GM12878 (cell line): Measurements from ENCODE around the gene IGF2R. TPM values are rescaled to one million over a fixed set of nuclear protein-coding genes. Genes with fewer than 3 reads are reported as not detected.

Experiments used
- CBX5 ChIP-seq: sonication (generic); IDR thresholded peaks from 2 replicates; pipeline ENCODE4 v1.6.1; 2016; ENCODE audit warnings: low read depth, moderate library complexity, mild to moderate bottlenecking, inconsistent platforms
- EZH2 ChIP-seq: IDR thresholded peaks from 2 replicates; pipeline ENCODE4 v1.6.1; 2012; ENCODE audit warnings: low read depth, mild to moderate bottlenecking, control low read depth, inconsistent platforms, low read length, borderline replicate concordance; ENCODE audit not compliant: control insufficient read depth
- FOXM1 ChIP-seq: IDR thresholded peaks from 2 replicates; pipeline ENCODE4 v1.6.1; 2012; ENCODE audit warnings: low read depth, mild to moderate bottlenecking, inconsistent platforms, low read length, moderate library complexity
- KAT2A ChIP-seq: conservative IDR thresholded peaks from 2 replicates; pipeline ENCODE4 v1.6.1; 2011; ENCODE audit warnings: low read depth, low read length; ENCODE audit not compliant: control insufficient read depth
- KDM1A ChIP-seq: fragments of 200-600 bp; sonication (generic); IDR thresholded peaks from 2 replicates; pipeline ENCODE4 v1.6.1; 2016; ENCODE audit warnings: borderline replicate concordance
- MEF2A ChIP-seq: IDR thresholded peaks from 2 replicates; pipeline ENCODE4 v1.6.1; 2011; ENCODE audit warnings: low read depth, mild to moderate bottlenecking, low read length, moderate library complexity; ENCODE audit not compliant: insufficient read depth
- NR2F1 ChIP-seq: fragments of 450-650 bp; conservative IDR thresholded peaks from 2 replicates; pipeline ENCODE4 v1.6.1; 2017; ENCODE audit warnings: mild to moderate bottlenecking
- USF2 ChIP-seq: IDR thresholded peaks from 2 replicates; pipeline ENCODE4 v1.6.1; 2011; ENCODE audit warnings: low read depth, low read length, improper control_type of control experiment, borderline replicate concordance
- ZBTB33 ChIP-seq: fragments of 450-650 bp; IDR thresholded peaks from 2 replicates; pipeline ENCODE4 v1.6.1; 2017; ENCODE audit warnings: mild to moderate bottlenecking
- polyA plus RNA-seq, 11 experiments: library from polyadenylated mRNA; depleted of rRNA in 4 of 11; unstranded in 6 of 11; stranded (reverse) in 5 of 11; fragments of >200 nt; fragmentation: Nextera tagmentation in 4 of 11; fragmentation: Illumina TruSeq in 1 of 11; extraction: Ambion mirVana in 4 of 11; extraction: Trizol in 1 of 11; gene quantifications; 1 replicate in 1 of 11; 2 replicates in 10 of 11; pipeline versions ENCODE4 v1.2.1 to v1.2.3, GENCODE V29; 2011 to 2016; ENCODE audit warnings: inconsistent platforms in 2 of 11, missing spikeins in 2 of 11, low read depth in 1 of 11
- total RNA-seq, 4 experiments: library from RNA; depleted of rRNA in 3 of 4; stranded (reverse); fragments of >200 nt in 3 of 4; fragmentation: Illumina TruSeq in 1 of 4; extraction: Trizol in 1 of 4; gene quantifications; 2 replicates each; pipeline versions ENCODE4 v1.2.1 to v1.2.3, GENCODE V29; 2013 to 2021
- TF ChIP-seq, protein P1 (sequence below): IDR thresholded peaks from 2 replicates; pipeline ENCODE4 v1.6.1; 2012; ENCODE audit warnings: mild to moderate bottlenecking, low read depth, low read length
- TF ChIP-seq, protein P2 (sequence below): fragments of 450-650 bp; IDR thresholded peaks from 2 replicates; pipeline ENCODE4 v1.6.1; 2017; ENCODE audit warnings: mild to moderate bottlenecking, low read depth, inconsistent platforms; ENCODE audit not compliant: poor library complexity, severe bottlenecking
- TF ChIP-seq, protein P3 (sequence below): fragments of 450-650 bp; IDR thresholded peaks from 2 replicates; pipeline ENCODE4 v1.6.1; 2018; ENCODE audit warnings: borderline replicate concordance, mild to moderate bottlenecking; ENCODE audit not compliant: partially characterized antibody

Gene IGF2R
- total and polyA plus RNA-seq, 10 of the 15 experiments (the other 5 are each of a cell fraction or from before 2014, with no cell fraction given): 1.00 to 40.1 (median 16.8) TPM

DNA sequence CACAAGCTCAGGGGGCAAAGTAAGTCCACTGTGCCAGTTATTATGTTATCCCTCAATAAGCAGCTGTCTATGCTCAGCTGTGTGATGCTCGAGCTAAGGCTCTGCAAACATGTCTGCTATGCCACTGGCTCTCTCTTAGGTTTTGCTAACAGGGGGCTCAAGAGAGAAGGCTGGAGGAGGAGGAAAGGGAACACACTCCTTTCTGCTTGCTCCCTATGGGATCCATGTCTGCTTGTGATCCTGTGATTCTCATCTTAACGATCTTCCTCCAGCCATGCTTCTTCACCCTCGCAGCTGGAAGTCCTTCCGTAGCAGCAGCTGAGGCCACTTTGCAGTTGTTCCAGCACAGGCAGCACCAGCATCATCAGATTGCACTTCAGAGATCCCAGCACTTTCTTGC, 37.0 kb upstream of the IGF2R start (continued):
- TF ChIP-seq, protein P1, sequence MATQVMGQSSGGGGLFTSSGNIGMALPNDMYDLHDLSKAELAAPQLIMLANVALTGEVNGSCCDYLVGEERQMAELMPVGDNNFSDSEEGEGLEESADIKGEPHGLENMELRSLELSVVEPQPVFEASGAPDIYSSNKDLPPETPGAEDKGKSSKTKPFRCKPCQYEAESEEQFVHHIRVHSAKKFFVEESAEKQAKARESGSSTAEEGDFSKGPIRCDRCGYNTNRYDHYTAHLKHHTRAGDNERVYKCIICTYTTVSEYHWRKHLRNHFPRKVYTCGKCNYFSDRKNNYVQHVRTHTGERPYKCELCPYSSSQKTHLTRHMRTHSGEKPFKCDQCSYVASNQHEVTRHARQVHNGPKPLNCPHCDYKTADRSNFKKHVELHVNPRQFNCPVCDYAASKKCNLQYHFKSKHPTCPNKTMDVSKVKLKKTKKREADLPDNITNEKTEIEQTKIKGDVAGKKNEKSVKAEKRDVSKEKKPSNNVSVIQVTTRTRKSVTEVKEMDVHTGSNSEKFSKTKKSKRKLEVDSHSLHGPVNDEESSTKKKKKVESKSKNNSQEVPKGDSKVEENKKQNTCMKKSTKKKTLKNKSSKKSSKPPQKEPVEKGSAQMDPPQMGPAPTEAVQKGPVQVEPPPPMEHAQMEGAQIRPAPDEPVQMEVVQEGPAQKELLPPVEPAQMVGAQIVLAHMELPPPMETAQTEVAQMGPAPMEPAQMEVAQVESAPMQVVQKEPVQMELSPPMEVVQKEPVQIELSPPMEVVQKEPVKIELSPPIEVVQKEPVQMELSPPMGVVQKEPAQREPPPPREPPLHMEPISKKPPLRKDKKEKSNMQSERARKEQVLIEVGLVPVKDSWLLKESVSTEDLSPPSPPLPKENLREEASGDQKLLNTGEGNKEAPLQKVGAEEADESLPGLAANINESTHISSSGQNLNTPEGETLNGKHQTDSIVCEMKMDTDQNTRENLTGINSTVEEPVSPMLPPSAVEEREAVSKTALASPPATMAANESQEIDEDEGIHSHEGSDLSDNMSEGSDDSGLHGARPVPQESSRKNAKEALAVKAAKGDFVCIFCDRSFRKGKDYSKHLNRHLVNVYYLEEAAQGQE: no peak
- TF ChIP-seq MEF2A: no peak
- no peak for TF ChIP-seq ZBTB33
- TF ChIP-seq NR2F1: no peak
- TF ChIP-seq, protein P2, sequence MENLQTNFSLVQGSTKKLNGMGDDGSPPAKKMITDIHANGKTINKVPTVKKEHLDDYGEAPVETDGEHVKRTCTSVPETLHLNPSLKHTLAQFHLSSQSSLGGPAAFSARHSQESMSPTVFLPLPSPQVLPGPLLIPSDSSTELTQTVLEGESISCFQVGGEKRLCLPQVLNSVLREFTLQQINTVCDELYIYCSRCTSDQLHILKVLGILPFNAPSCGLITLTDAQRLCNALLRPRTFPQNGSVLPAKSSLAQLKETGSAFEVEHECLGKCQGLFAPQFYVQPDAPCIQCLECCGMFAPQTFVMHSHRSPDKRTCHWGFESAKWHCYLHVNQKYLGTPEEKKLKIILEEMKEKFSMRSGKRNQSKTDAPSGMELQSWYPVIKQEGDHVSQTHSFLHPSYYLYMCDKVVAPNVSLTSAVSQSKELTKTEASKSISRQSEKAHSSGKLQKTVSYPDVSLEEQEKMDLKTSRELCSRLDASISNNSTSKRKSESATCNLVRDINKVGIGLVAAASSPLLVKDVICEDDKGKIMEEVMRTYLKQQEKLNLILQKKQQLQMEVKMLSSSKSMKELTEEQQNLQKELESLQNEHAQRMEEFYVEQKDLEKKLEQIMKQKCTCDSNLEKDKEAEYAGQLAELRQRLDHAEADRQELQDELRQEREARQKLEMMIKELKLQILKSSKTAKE: no peak
- TF ChIP-seq, protein P3, sequence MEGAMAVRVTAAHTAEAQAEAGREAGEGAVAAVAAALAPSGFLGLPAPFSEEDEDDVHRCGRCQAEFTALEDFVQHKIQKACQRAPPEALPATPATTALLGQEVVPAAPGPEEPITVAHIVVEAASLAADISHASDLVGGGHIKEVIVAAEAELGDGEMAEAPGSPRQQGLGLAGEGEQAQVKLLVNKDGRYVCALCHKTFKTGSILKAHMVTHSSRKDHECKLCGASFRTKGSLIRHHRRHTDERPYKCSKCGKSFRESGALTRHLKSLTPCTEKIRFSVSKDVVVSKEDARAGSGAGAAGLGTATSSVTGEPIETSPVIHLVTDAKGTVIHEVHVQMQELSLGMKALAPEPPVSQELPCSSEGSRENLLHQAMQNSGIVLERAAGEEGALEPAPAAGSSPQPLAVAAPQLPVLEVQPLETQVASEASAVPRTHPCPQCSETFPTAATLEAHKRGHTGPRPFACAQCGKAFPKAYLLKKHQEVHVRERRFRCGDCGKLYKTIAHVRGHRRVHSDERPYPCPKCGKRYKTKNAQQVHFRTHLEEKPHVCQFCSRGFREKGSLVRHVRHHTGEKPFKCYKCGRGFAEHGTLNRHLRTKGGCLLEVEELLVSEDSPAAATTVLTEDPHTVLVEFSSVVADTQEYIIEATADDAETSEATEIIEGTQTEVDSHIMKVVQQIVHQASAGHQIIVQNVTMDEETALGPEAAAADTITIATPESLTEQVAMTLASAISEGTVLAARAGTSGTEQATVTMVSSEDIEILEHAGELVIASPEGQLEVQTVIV: no peak
- no peak for TF ChIP-seq EZH2
- TF ChIP-seq FOXM1: no peak
- TF ChIP-seq CBX5: no peak
- no peak for TF ChIP-seq KAT2A
- no peak for TF ChIP-seq KDM1A
- TF ChIP-seq USF2: no peak
